GM15510 (cell line): ENCODE data around the gene LRPPRC.

ENCODE experiments used
- POLR2A ChIP-seq: IDR thresholded peaks from 3 replicates; pipeline ENCODE4 v1.6.1; 2011; ENCODE audit warnings: borderline replicate concordance; ENCODE audit not compliant: insufficient read length; ENCODE audit errors: extremely low read depth

The LRPPRC gene

GRCh38 chr2:43851011-43851980 lies 144.5 kb downstream of the LRPPRC start:
- TF ChIP-seq POLR2A, result no peak

- TF ChIP-seq POLR2A, result no peak
Measured at GRCh38 chr2:43848214-43848613, 147.6 kb downstream of the LRPPRC start.

DNA sequence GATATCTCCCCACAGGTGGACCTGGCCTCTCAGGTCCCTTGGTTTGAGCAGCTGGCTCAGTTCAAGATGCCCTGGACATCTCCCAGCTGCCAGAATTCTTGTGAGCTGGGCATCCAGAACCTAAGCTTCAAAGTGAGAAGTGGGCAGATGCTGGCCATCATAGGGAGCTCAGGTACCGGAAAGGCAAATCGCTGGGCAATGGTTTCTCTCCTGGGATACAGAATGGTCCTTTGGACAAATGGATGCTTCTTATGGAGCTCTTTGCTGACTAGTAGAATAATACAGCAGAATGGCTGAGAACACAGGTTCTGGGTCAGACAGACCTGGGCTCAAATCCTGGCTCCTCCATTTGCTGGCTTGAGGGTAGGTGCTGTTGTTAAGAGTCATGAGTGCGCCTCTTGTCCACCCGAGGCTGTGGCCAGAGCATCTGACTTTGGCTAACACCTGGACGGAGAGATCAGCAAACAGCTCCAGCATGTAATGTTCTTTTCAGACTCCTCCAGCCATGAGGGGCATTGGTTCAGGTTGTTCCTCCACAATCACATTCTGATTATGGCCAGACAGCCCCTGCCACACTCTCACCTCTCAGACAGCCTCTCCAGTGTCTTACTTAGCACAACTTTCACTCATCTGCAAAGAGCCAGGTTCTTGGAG lies 149.5 kb downstream of the LRPPRC start:
- TF ChIP-seq POLR2A, result no peak

GRCh38 chr2:43845181-43845580 lies 150.6 kb downstream of the LRPPRC start:
- no peak for TF ChIP-seq POLR2A

DNA sequence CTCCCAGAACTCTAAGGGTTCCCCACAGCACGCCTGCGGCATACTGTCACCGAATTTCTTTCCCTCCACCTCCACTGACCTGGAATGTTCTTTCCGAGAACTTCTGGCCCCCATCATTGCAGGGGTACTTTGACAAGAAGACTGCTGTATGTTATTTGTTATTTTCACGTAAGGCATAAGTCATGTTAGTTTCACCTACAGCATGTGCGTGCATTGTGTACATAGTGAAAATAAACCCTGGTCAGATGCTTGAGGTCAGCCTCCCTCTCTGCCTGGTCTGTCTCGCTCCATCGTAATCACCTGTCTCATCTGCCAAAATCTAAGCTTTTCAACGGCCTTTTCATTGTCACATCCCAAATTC lies 152.9 kb downstream of the LRPPRC start:
- TF ChIP-seq POLR2A, result no peak

- no peak for TF ChIP-seq POLR2A
Measured at GRCh38 chr2:43841949-43842865, 153.6 kb downstream of the LRPPRC start.

- no peak for TF ChIP-seq POLR2A
Measured at GRCh38 chr2:43840965-43841364, 154.8 kb downstream of the LRPPRC start.

DNA sequence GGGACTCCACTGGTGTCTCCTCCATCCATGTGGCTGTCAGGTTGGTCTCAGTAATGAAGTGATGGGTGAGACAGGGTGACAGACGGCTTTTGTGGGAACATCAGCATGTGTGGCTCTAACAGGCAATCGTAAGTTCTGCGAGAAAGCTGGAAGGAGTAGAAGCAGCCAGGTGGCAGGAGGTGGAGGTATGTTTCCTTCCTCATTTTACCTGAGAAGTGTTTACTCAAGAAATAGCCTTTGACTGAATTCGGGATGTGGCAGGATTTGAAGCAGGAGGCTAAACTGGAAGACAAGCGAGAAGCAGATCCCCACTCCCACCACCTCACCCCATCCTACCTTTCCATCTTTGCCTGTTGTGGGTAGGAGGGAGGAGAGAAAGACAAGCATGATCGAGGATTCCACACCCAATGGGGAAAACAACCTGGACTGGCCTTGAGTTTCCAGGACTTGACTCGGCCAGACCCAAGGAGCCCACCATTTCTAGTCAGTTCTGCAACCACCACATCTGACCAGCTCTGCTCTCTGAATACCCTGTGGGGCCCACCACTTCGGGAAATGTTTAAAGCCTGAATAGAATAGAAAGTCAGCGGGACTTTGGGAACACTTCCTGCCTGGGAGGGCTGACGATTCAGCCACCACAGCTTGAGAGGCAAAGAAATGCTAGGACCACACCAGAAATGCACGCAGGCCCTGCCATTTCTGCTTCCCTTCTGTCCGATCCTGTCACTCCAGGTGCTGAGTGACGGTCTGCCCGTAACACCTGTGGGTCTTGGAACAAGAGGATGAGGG lies 155.8 kb downstream of the LRPPRC start:
- TF ChIP-seq POLR2A, result no peak

- TF ChIP-seq POLR2A, result no peak
Measured at GRCh38 chr2:43838560-43839267, 157.1 kb downstream of the LRPPRC start, which contains the start of the genes ABCG5 and ABCG8. ABCG5 (minus strand) TSS chr2:43838839; CDS start chr2:43838679, 160 bp downstream. ABCG8 (plus strand) TSS chr2:43838971; CDS start chr2:43839054, 83 bp downstream.

DNA sequence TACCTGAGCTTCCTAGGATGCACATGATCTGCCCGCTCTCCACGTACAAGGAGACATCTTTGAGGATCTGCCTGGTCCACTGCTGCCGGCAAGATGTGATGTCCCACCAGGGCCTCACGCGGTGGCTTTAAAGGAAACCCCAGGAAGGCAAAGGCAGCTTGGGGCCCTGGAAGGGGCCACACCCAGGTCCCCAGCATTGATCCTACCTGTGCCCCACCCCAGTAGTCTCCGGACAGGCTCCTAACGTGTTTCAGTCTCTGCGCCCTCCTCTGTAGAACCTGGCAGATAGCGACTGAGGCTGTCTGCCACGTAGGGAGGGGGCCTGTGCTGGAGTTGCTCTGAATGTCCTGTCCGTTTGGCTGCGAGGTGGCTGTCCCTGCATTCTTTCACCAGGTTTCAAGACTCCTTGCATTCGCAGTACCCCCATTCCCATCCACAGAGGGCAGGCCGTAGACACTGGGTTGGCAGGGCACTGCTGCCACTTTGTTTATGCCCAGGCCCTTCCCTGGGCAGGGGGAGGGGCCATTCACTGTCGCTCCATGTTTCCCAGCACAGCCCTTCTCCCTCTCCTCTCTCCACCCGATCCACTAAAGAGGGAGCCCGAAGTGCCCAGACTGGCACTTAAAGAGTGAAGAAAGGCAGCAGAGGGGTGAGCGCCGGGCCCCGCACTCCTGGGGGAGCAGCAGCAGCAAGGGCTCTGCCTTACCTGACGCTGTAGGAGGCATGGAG lies 157.8 kb downstream of the LRPPRC start:
- TF ChIP-seq POLR2A, result no peak

GRCh38 chr2:43837033-43837432 lies 158.8 kb downstream of the LRPPRC start:
- no peak for TF ChIP-seq POLR2A
